ENCODE measurements around the gene MIPEP.

MIPEP gene

GRCh38 chr13:23786607-23787006 lies 102.6 kb downstream of the MIPEP start:
- H4K8ac ChIP-seq (ENCODE audit: low read depth, low read length): no peak overlapping the region
- H3K18ac ChIP-seq (ENCODE audit: low read length): no peak overlapping the region
- no peaks in the 10 kb centered on the region for H3K4me1 ChIP-seq (ENCODE audit: control insufficient read depth, low read depth, low read length)
- no peaks in the 10 kb centered on the region for H3K79me2 ChIP-seq (ENCODE audit: control insufficient read depth, insufficient read depth, low read length)
- no peak overlapping the region for H2AK5ac ChIP-seq (ENCODE audit: low read length)
- H3K4me2 ChIP-seq (ENCODE audit: low read length): no peak overlapping the region
- no peak overlapping the region for H3K4ac ChIP-seq (ENCODE audit: low read depth, low read length)
- H3K79me1 ChIP-seq (ENCODE audit: low read length): no peaks in the 10 kb centered on the region
- no CpG with 5 or more reads among the region's 3 CpGs for whole genome bisulfite sequencing (ENCODE audit: extremely low coverage, insufficient coverage, low lambda C conversion rate)
- no peak overlapping the region for H2BK15ac ChIP-seq (replicated peaks; ENCODE audit: low read depth)
- no peaks in the 10 kb centered on the region for H3K36me3 ChIP-seq (ENCODE audit: control insufficient read depth, insufficient read depth, low read length)
- H3K56ac ChIP-seq (ENCODE audit: low read length): no peak overlapping the region
- no peak overlapping the region for H3K4me3 ChIP-seq (ENCODE audit: low read length)
- H2BK5ac ChIP-seq (ENCODE audit: low read length): no peak overlapping the region
- no peak for DNase-seq
- no peaks in the 10 kb centered on the region for H3K27me3 ChIP-seq (ENCODE audit: insufficient read depth, low read length, poor library complexity)
- no peak overlapping the region for H4K5ac ChIP-seq (ENCODE audit: low read length)
- H3K23ac ChIP-seq (ENCODE audit: low read length): no peak overlapping the region
- H2BK120ac ChIP-seq (ENCODE audit: low read depth, low read length): no peak overlapping the region
- no peak overlapping the region for H3K27ac ChIP-seq (ENCODE audit: low read depth, low read length)
- no peak overlapping the region for H3K9ac ChIP-seq (ENCODE audit: low read length)

GRCh38 chr13:23778879-23779278 lies 110.3 kb downstream of the MIPEP start:
- H3K27me3 ChIP-seq (ENCODE audit: insufficient read depth, low read length, poor library complexity): no peaks in the 10 kb centered on the region
- no CpG with 5 or more reads among the region's 1 CpG for WGBS (ENCODE audit: extremely low coverage, insufficient coverage, low lambda C conversion rate)
- no peak overlapping the region for H2BK5ac ChIP-seq (ENCODE audit: low read length)
- no peak overlapping the region for H2AK5ac ChIP-seq (ENCODE audit: low read length)
- no peak overlapping the region for H3K27ac ChIP-seq (ENCODE audit: low read depth, low read length)
- H3K9ac ChIP-seq (ENCODE audit: low read length): no peak overlapping the region
- H3K4me1 ChIP-seq (ENCODE audit: control insufficient read depth, low read depth, low read length): no peaks in the 10 kb centered on the region
- H3K4me3 ChIP-seq (ENCODE audit: low read length): no peak overlapping the region
- H2BK120ac ChIP-seq (ENCODE audit: low read depth, low read length): no peak overlapping the region
- H3K36me3 ChIP-seq (ENCODE audit: control insufficient read depth, insufficient read depth, low read length): no peaks in the 10 kb centered on the region
- DNase-seq: no peak
- no peak overlapping the region for H3K4me2 ChIP-seq (ENCODE audit: low read length)
- no peaks in the 10 kb centered on the region for H3K79me2 ChIP-seq (ENCODE audit: control insufficient read depth, insufficient read depth, low read length)
- no peak overlapping the region for H2BK15ac ChIP-seq (replicated peaks; ENCODE audit: low read depth)
- no peak overlapping the region for H3K23ac ChIP-seq (ENCODE audit: low read length)
- H3K4ac ChIP-seq (ENCODE audit: low read depth, low read length): no peak overlapping the region
- no peak overlapping the region for H3K18ac ChIP-seq (ENCODE audit: low read length)
- H4K8ac ChIP-seq (ENCODE audit: low read depth, low read length): no peak overlapping the region
- H4K5ac ChIP-seq (ENCODE audit: low read length): no peak overlapping the region
- H3K79me1 ChIP-seq (ENCODE audit: low read length): no peaks in the 10 kb centered on the region
- H3K56ac ChIP-seq (ENCODE audit: low read length): no peak overlapping the region

- Histone ChIP-seq H3K4me2 (ENCODE audit: low read length) (no peak overlapping the region), H4K8ac (ENCODE audit: low read depth, low read length) (no peak overlapping the region), H3K4ac (ENCODE audit: low read depth, low read length) (no peak overlapping the region), H2AK5ac (ENCODE audit: low read length) (no peak overlapping the region), H3K79me1 (ENCODE audit: low read length) (no peaks in the 10 kb centered on the region), H4K5ac (ENCODE audit: low read length) (no peak overlapping the region), H3K36me3 (ENCODE audit: control insufficient read depth, insufficient read depth, low read length) (no peaks in the 10 kb centered on the region), H3K27me3 (ENCODE audit: insufficient read depth, low read length, poor library complexity) (no peaks in the 10 kb centered on the region), H3K56ac (ENCODE audit: low read length) (no peak overlapping the region), H3K18ac (ENCODE audit: low read length) (no peak overlapping the region), H3K4me3 (ENCODE audit: low read length) (no peak overlapping the region), H3K27ac (ENCODE audit: low read depth, low read length) (no peak overlapping the region), H3K23ac (ENCODE audit: low read length) (no peak overlapping the region), H3K9ac (ENCODE audit: low read length) (no peak overlapping the region), H3K4me1 (ENCODE audit: control insufficient read depth, low read depth, low read length) (no peaks in the 10 kb centered on the region), H2BK15ac (replicated peaks; ENCODE audit: low read depth) (no peak overlapping the region), H2BK120ac (ENCODE audit: low read depth, low read length) (no peak overlapping the region), H2BK5ac (ENCODE audit: low read length) (no peak overlapping the region), H3K79me2 (ENCODE audit: control insufficient read depth, insufficient read depth, low read length) (no peaks in the 10 kb centered on the region)
- WGBS (ENCODE audit: extremely low coverage, insufficient coverage, low lambda C conversion rate): no CpG with 5 or more reads among the region's 2 CpGs
- no peak for DNase-seq
Measured at GRCh38 chr13:23778002-23778652, 111.1 kb downstream of the MIPEP start.

DNA sequence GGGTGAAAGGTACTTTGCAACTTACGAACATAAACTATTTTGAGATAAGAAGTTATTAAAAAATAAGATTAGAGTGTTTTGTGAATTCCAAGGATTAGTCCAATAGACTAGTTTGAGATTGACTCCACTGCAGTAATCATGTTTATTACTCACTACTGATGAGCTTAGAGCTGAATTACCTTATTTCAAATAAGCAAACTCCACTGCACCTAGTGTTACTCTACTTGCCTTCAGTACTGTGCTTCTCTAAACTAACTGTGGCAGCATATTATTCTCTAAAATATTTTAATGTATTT lies 111.7 kb downstream of the MIPEP start:
- H3K4ac ChIP-seq (ENCODE audit: low read depth, low read length): no peak overlapping the region
- no peak overlapping the region for H4K8ac ChIP-seq (ENCODE audit: low read depth, low read length)
- H3K36me3 ChIP-seq (ENCODE audit: control insufficient read depth, insufficient read depth, low read length): no peaks in the 10 kb centered on the region
- no peak overlapping the region for H3K27ac ChIP-seq (ENCODE audit: low read depth, low read length)
- H2AK5ac ChIP-seq (ENCODE audit: low read length): no peak overlapping the region
- H2BK15ac ChIP-seq (replicated peaks; ENCODE audit: low read depth): no peak overlapping the region
- no peak overlapping the region for H2BK5ac ChIP-seq (ENCODE audit: low read length)
- WGBS (ENCODE audit: extremely low coverage, insufficient coverage, low lambda C conversion rate): no CpG with 5 or more reads among the region's 1 CpG
- H3K4me3 ChIP-seq (ENCODE audit: low read length): no peak overlapping the region
- H3K9ac ChIP-seq (ENCODE audit: low read length): no peak overlapping the region
- H3K27me3 ChIP-seq (ENCODE audit: insufficient read depth, low read length, poor library complexity): no peaks in the 10 kb centered on the region
- H3K4me2 ChIP-seq (ENCODE audit: low read length): no peak overlapping the region
- H3K56ac ChIP-seq (ENCODE audit: low read length): no peak overlapping the region
- H3K4me1 ChIP-seq (ENCODE audit: control insufficient read depth, low read depth, low read length): no peaks in the 10 kb centered on the region
- no peak for DNase-seq
- H3K79me1 ChIP-seq (ENCODE audit: low read length): no peaks in the 10 kb centered on the region
- no peak overlapping the region for H3K23ac ChIP-seq (ENCODE audit: low read length)
- no peaks in the 10 kb centered on the region for H3K79me2 ChIP-seq (ENCODE audit: control insufficient read depth, insufficient read depth, low read length)
- no peak overlapping the region for H4K5ac ChIP-seq (ENCODE audit: low read length)
- H2BK120ac ChIP-seq (ENCODE audit: low read depth, low read length): no peak overlapping the region
- no peak overlapping the region for H3K18ac ChIP-seq (ENCODE audit: low read length)

DNA sequence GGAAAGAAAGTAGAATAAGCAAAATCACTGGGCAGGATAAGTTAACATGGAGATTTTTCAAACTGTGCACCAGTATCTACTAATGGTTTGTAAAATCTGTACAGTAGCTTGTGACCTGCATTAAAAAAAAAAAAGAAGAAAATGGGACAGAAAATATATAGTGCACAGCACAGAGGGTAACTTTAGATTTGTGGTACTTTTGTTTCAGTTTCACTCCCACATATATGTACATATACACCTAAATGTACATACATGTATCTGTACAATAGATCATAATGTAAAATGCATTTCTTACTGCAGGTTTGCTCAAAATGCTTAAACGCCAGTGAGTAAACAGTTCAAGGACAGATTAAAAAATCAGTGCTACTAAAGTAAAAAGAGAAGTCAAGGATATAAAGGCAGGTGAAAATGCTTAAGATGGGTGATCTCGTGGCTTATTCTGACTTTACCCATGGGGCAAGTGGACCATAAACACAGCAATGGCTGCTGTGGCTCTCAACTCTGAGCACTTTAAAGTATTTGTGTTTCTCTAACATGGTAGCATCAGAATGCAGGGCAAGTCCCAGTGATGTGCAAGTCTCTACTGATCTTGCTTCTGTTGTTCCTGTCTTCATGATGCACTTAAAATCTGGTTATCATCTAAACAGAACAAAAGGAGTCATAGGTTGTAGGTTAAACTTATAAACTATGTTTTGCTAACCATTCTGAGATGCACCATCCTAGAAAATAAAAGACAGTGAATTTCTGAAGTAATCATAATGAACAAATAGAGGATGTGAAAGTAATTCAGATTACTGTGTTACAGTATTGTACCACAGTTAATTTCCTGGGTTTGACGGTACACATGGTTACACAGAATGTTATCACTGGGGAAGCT lies 112.3 kb downstream of the MIPEP start:
- no peak overlapping the region for H3K27ac ChIP-seq (ENCODE audit: low read depth, low read length)
- H3K56ac ChIP-seq (ENCODE audit: low read length): no peak overlapping the region
- no peaks in the 10 kb centered on the region for H3K4me1 ChIP-seq (ENCODE audit: control insufficient read depth, low read depth, low read length)
- H3K79me1 ChIP-seq (ENCODE audit: low read length): no peaks in the 10 kb centered on the region
- H2BK5ac ChIP-seq (ENCODE audit: low read length): no peak overlapping the region
- no peaks in the 10 kb centered on the region for H3K79me2 ChIP-seq (ENCODE audit: control insufficient read depth, insufficient read depth, low read length)
- no peaks in the 10 kb centered on the region for H3K36me3 ChIP-seq (ENCODE audit: control insufficient read depth, insufficient read depth, low read length)
- H3K27me3 ChIP-seq (ENCODE audit: insufficient read depth, low read length, poor library complexity): no peaks in the 10 kb centered on the region
- no peak overlapping the region for H4K5ac ChIP-seq (ENCODE audit: low read length)
- H3K23ac ChIP-seq (ENCODE audit: low read length): no peak overlapping the region
- H2BK120ac ChIP-seq (ENCODE audit: low read depth, low read length): no peak overlapping the region
- H3K4me3 ChIP-seq (ENCODE audit: low read length): no peak overlapping the region
- WGBS (ENCODE audit: extremely low coverage, insufficient coverage, low lambda C conversion rate): no CpG with 5 or more reads among the region's 3 CpGs
- H3K18ac ChIP-seq (ENCODE audit: low read length): no peak overlapping the region
- no peak overlapping the region for H2AK5ac ChIP-seq (ENCODE audit: low read length)
- no peak overlapping the region for H3K4me2 ChIP-seq (ENCODE audit: low read length)
- no peak overlapping the region for H3K9ac ChIP-seq (ENCODE audit: low read length)
- no peak for DNase-seq
- H2BK15ac ChIP-seq (replicated peaks; ENCODE audit: low read depth): no peak overlapping the region
- no peak overlapping the region for H3K4ac ChIP-seq (ENCODE audit: low read depth, low read length)
- no peak overlapping the region for H4K8ac ChIP-seq (ENCODE audit: low read depth, low read length)
